Upper lobe of left lung (tissue), 4 donors: ENCODE measurements around the gene SLC28A1.

ENCODE experiments used
- EP300 ChIP-seq, 4 donors: sonication (generic); formaldehyde crosslinking; IDR thresholded peaks; one replicate each; pipeline ENCODE4 v1.5.1; 2017; ENCODE audit warnings: antibody characterized with exemption in 4 of 4, control low read depth in 2 of 4
- POLR2A ChIP-seq, 4 donors: fragments of 450-650 bp; IDR thresholded peaks; one replicate each; pipeline ENCODE4 v1.5.1; 2016 to 2017; ENCODE audit warnings: antibody characterized with exemption in 4 of 4, mild to moderate bottlenecking in 2 of 4
- TF ChIP-seq, protein P1 (sequence below), 6 experiments: fragments of 450-650 bp in 4 of 6; fragments of 200-600 bp in 2 of 6; sonication (generic) in 2 of 6; IDR thresholded peaks; one replicate each; pipeline ENCODE4 v1.5.1; 2016 to 2019; ENCODE audit warnings: antibody characterized with exemption in 6 of 6

DNA sequence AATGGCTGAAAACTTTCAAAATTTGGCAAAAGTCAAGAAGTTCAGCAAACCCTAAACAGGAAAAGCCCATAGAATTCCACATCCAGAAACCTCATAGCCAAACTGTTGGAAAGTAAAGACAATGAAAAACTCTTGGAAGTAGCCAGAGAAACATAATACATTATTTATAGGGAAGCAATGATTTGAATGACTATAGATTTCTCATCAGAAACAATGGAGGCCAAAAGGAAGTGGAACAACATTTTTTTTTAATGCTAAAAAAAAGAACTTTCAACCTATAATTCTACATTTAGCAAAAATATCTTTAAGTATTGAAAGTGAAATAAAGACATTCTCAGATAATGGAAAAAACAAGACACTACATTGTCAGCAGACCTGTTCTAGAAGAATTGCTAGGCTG is 37.1 kb upstream of the SLC28A1 start:
- TF ChIP-seq POLR2A (IDR thresholded peaks at IDR 0.05) (no peak), EP300 (IDR thresholded peaks at IDR 0.05) (no peak)
- TF ChIP-seq, protein P1, sequence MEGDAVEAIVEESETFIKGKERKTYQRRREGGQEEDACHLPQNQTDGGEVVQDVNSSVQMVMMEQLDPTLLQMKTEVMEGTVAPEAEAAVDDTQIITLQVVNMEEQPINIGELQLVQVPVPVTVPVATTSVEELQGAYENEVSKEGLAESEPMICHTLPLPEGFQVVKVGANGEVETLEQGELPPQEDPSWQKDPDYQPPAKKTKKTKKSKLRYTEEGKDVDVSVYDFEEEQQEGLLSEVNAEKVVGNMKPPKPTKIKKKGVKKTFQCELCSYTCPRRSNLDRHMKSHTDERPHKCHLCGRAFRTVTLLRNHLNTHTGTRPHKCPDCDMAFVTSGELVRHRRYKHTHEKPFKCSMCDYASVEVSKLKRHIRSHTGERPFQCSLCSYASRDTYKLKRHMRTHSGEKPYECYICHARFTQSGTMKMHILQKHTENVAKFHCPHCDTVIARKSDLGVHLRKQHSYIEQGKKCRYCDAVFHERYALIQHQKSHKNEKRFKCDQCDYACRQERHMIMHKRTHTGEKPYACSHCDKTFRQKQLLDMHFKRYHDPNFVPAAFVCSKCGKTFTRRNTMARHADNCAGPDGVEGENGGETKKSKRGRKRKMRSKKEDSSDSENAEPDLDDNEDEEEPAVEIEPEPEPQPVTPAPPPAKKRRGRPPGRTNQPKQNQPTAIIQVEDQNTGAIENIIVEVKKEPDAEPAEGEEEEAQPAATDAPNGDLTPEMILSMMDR (IDR thresholded peaks at IDR 0.05) = no peak
